Measurements from ENCODE around the gene IL16. TPM values are rescaled to one million over a fixed set of nuclear protein-coding genes. Genes with fewer than 3 reads are reported as not detected.

IL16 gene
- polyA plus RNA-seq, 5 donors = 11.3 to 15.3 (median 14.2) TPM

GRCh38 chr15:81292523-81293001 is 95.9 kb downstream of the IL16 start:
- DNase-seq = no peak

GRCh38 chr15:81293728-81294515 is 97.2 kb downstream of the IL16 start:
- no peak for DNase-seq

GRCh38 chr15:81294516-81294880 is 97.8 kb downstream of the IL16 start:
- DNase-seq = no peak

GRCh38 chr15:81295486-81296121 is 98.9 kb downstream of the IL16 start:
- no peak for DNase-seq

- no peak for DNase-seq
Measured at GRCh38 chr15:81296186-81296585, 99.5 kb downstream of the IL16 start.

GRCh38 chr15:81296673-81297072 is 100.0 kb downstream of the IL16 start:
- no peak for DNase-seq

GRCh38 chr15:81297147-81297572 is 100.5 kb downstream of the IL16 start:
- DNase-seq = no peak

GRCh38 chr15:81297603-81298575 is 101.2 kb downstream of the IL16 start:
- DNase-seq = no peak

- DNase-seq = no peak
Measured at GRCh38 chr15:81298611-81299010, 101.9 kb downstream of the IL16 start.

GRCh38 chr15:81299156-81299555 is 102.5 kb downstream of the IL16 start:
- no peak for DNase-seq

- no peak for DNase-seq
Measured at GRCh38 chr15:81299630-81300273, 103.1 kb downstream of the IL16 start.

GRCh38 chr15:81301385-81301784 is 104.7 kb downstream of the IL16 start:
- no peak for DNase-seq

- no peak for DNase-seq
Measured at GRCh38 chr15:81301815-81302399, 105.2 kb downstream of the IL16 start.

- DNase-seq = no peak
Measured at GRCh38 chr15:81302701-81303109, 106.0 kb downstream of the IL16 start.

- no peak for DNase-seq
Measured at GRCh38 chr15:81303244-81304225, 106.9 kb downstream of the IL16 start.

GRCh38 chr15:81304226-81304625 is 107.5 kb downstream of the IL16 start:
- no peak for DNase-seq

- no peak for DNase-seq
Measured at GRCh38 chr15:81308260-81308659, 111.6 kb downstream of the IL16 start.

GRCh38 chr15:81309647-81310450 is 113.2 kb downstream of the IL16 start:
- no peak for DNase-seq

- DNase-seq = no peak
Measured at GRCh38 chr15:81310480-81310879, 113.8 kb downstream of the IL16 start.

All from right lung (tissue), 5 donors.